WTC11 (cell line): ENCODE results near the gene CRELD1.
A peak's percentile ranks its signal among the peaks of the same experiment; 100 is the strongest.

Experiments used
- AFF4 ChIP-seq: sonication (generic); formaldehyde crosslinking; IDR thresholded peaks from 2 replicates; pipeline ENCODE4 v1.8.1; 2023; ENCODE audit warnings: mild to moderate bottlenecking, missing genetic modification reagents, borderline replicate concordance
- CREB1 ChIP-seq: sonication (generic); formaldehyde crosslinking; IDR thresholded peaks from 2 replicates; pipeline ENCODE4 v1.8.0; 2023; ENCODE audit warnings: mild to moderate bottlenecking, missing genetic modification reagents
- CTCF ChIP-seq: fragments of 200-600 bp; IDR thresholded peaks from 2 replicates; pipeline ENCODE4 v1.8.0; 2022; ENCODE audit warnings: antibody characterized with exemption
- ELF4 ChIP-seq: sonication (generic); formaldehyde crosslinking; IDR thresholded peaks from 2 replicates; pipeline ENCODE4 v1.8.1; 2022; ENCODE audit warnings: low read depth, mild to moderate bottlenecking, moderate library complexity, missing genetic modification reagents
- GABPB1 ChIP-seq: sonication (generic); formaldehyde crosslinking; IDR thresholded peaks from 2 replicates; pipeline ENCODE4 v1.8.1; 2023; ENCODE audit warnings: mild to moderate bottlenecking, missing genetic modification reagents
- MYBL2 ChIP-seq: sonication (generic); formaldehyde crosslinking; IDR thresholded peaks from 2 replicates; pipeline ENCODE4 v1.8.1; 2023; ENCODE audit warnings: mild to moderate bottlenecking, moderate library complexity, missing genetic modification reagents
- NFYB ChIP-seq: sonication (generic); formaldehyde crosslinking; conservative IDR thresholded peaks from 2 replicates; pipeline ENCODE4 v1.8.0; 2022; ENCODE audit warnings: low read depth, missing genetic modification reagents
- NR3C1 ChIP-seq: sonication (generic); formaldehyde crosslinking; conservative IDR thresholded peaks from 2 replicates; pipeline ENCODE4 v1.8.1; 2023; ENCODE audit warnings: low read depth, mild to moderate bottlenecking, missing genetic modification reagents
- ZNF416 ChIP-seq: fragments of 250-450 bp; sonication (Bioruptor Pico); IDR thresholded peaks from 2 replicates; pipeline ENCODE4 v1.9.0; 2021; ENCODE audit warnings: mild to moderate bottlenecking, inconsistent platforms
- TF ChIP-seq, protein P1 (sequence below): sonication (generic); formaldehyde crosslinking; IDR thresholded peaks from 2 replicates; pipeline ENCODE4 v1.8.0; 2023; ENCODE audit warnings: missing genetic modification reagents
- TF ChIP-seq, protein P2 (sequence below): sonication (generic); formaldehyde crosslinking; IDR thresholded peaks from 2 replicates; pipeline ENCODE4 v1.8.1; 2022; ENCODE audit warnings: low read depth, missing genetic modification reagents, borderline replicate concordance

- no peak for TF ChIP-seq NR3C1
- no peak for TF ChIP-seq GABPB1 (CRISPR knock-in tag)
- no peak for TF ChIP-seq CTCF
- TF ChIP-seq, protein P1, sequence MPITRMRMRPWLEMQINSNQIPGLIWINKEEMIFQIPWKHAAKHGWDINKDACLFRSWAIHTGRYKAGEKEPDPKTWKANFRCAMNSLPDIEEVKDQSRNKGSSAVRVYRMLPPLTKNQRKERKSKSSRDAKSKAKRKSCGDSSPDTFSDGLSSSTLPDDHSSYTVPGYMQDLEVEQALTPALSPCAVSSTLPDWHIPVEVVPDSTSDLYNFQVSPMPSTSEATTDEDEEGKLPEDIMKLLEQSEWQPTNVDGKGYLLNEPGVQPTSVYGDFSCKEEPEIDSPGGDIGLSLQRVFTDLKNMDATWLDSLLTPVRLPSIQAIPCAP (CRISPR knock-in tag), result no peak
- 0 out of 2 replicates have a peak, but pooled peaks have one; percentile 21 for TF ChIP-seq AFF4
- TF ChIP-seq, protein P2, sequence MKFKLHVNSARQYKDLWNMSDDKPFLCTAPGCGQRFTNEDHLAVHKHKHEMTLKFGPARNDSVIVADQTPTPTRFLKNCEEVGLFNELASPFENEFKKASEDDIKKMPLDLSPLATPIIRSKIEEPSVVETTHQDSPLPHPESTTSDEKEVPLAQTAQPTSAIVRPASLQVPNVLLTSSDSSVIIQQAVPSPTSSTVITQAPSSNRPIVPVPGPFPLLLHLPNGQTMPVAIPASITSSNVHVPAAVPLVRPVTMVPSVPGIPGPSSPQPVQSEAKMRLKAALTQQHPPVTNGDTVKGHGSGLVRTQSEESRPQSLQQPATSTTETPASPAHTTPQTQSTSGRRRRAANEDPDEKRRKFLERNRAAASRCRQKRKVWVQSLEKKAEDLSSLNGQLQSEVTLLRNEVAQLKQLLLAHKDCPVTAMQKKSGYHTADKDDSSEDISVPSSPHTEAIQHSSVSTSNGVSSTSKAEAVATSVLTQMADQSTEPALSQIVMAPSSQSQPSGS, result no peak
- TF ChIP-seq ZNF416 (CRISPR knock-in tag), result 0 out of 2 replicates have a peak, but pooled peaks have one; percentile 0
- 0 out of 2 replicates have a peak, but pooled peaks have one; percentile 16 for TF ChIP-seq NFYB (CRISPR knock-in tag)
- TF ChIP-seq CREB1 (CRISPR knock-in tag), result no peak; the same call in 1 of the 2 replicates
- TF ChIP-seq MYBL2, result peak; percentile 78; the same call in 1 of the 2 replicates
- TF ChIP-seq ELF4 (CRISPR knock-in tag), result no peak
These were observed 18.6 kb downstream of the CRELD1 start, which contains the start of gene PRRT3 for GRCh38 chr3:9951962-9952805.
